Breast epithelium (tissue), 4 donors: ENCODE measurements around the gene BCL2. TPM values are rescaled to one million over a fixed set of nuclear protein-coding genes. Genes with fewer than 3 reads are reported as not detected.

ENCODE experiments used
- DNase-seq, 2 donors: peaks; one replicate each; pipeline ENCODE4 v3.0.0-alpha.2; 2019; ENCODE audit warnings: low spot score in 2 of 2
- H3K27ac ChIP-seq, 2 donors: fragments of 200-600 bp; sonication (generic) in 1 of 2; one replicate each; pipeline ENCODE4 v1.5.1; 2016 to 2019; ENCODE audit warnings: mild to moderate bottlenecking in 1 of 2
- H3K27me3 ChIP-seq, 2 donors: fragments of 200-600 bp; sonication (generic) in 1 of 2; one replicate each; pipeline versions ENCODE4 v1.5.1 to v1.6.0; 2017 to 2019; ENCODE audit warnings: control low read depth in 1 of 2, mild to moderate bottlenecking in 1 of 2
- H3K36me3 ChIP-seq: fragments of 200-600 bp; one replicate; pipeline ENCODE4 v1.5.1; 2019
- H3K4me1 ChIP-seq, 2 donors: fragments of 200-600 bp; sonication (generic); one replicate each; pipeline ENCODE4 v1.5.1; 2016 to 2019; ENCODE audit warnings: control low read depth in 1 of 2
- H3K4me3 ChIP-seq, 3 donors: fragments of 200-600 bp; sonication (generic); 1 replicate in 2 of 3; 2 replicates in 1 of 3; pipeline ENCODE4 v1.5.1; 2016 to 2019; ENCODE audit warnings: mild to moderate bottlenecking in 3 of 3, moderate library complexity in 2 of 3
- H3K9me3 ChIP-seq, 2 donors: fragments of 200-600 bp; sonication (generic) in 1 of 2; one replicate each; pipeline ENCODE4 v1.5.1; 2016 to 2019; ENCODE audit warnings: control low read depth in 1 of 2
- CTCF ChIP-seq, 3 donors: fragments of 450-650 bp; IDR thresholded peaks; one replicate each; pipeline ENCODE4 v1.5.1; 2016 to 2017; ENCODE audit warnings: antibody characterized with exemption in 3 of 3, mild to moderate bottlenecking in 3 of 3, moderate library complexity in 3 of 3
- POLR2A ChIP-seq: fragments of 450-650 bp; IDR thresholded peaks from one replicate; pipeline ENCODE4 v1.6.1; 2016; ENCODE audit warnings: antibody characterized with exemption, mild to moderate bottlenecking, moderate library complexity
- POLR2AphosphoS5 ChIP-seq, 3 donors: sonication (generic); formaldehyde crosslinking; IDR thresholded peaks; one replicate each; pipeline ENCODE4 v1.6.1; 2017; ENCODE audit warnings: antibody characterized with exemption in 3 of 3
- intact Hi-C: fragments of 100-400 bp; cut with DNase I; formaldehyde crosslinking; loops from one replicate; pipeline ENCODE4 v1.15.1; 2023; ENCODE audit warnings: low total_unique reads
- total RNA-seq, 3 donors: library from RNA; depleted of rRNA; stranded (reverse); fragments of >200 nt; gene quantifications; one replicate each; pipeline ENCODE4 v1.1.0, GENCODE V29; 2016

Gene BCL2
- total RNA-seq, 3 donors from 2014 or later: 41.3 to 82.5 (median 43.6) TPM

GRCh38 chr18:63208676-63209075 lies 110.9 kb downstream of the BCL2 start:
- intact Hi-C loops: no loop called here
- Histone ChIP-seq H3K36me3 (no peaks in the 10 kb centered on the region), H3K4me1 (no peaks in the 10 kb centered on the region), H3K27me3 (no peaks in the 10 kb centered on the region), H3K27ac (peak overlapping the region; percentile 33 to 38), H3K4me3 (no peak overlapping the region), H3K9me3 (no peaks in the 10 kb centered on the region)
- DNase-seq: no peak
- TF ChIP-seq POLR2AphosphoS5 (IDR thresholded peaks at IDR 0.05) (no peak), CTCF (IDR thresholded peaks at IDR 0.05) (no peak), POLR2A (no peak)

GRCh38 chr18:63207835-63208234 lies 111.7 kb downstream of the BCL2 start:
- Histone ChIP-seq H3K4me1 (no peaks in the 10 kb centered on the region), H3K9me3 (no peaks in the 10 kb centered on the region), H3K4me3 (no peak overlapping the region), H3K27ac (peak overlapping the region; percentile 33 to 38), H3K27me3 (no peaks in the 10 kb centered on the region), H3K36me3 (no peaks in the 10 kb centered on the region)
- intact Hi-C loops: no loop called here
- TF ChIP-seq CTCF (IDR thresholded peaks at IDR 0.05): no peak
- TF ChIP-seq POLR2A: no peak
- no peak for TF ChIP-seq POLR2AphosphoS5 (IDR thresholded peaks at IDR 0.05)
- no peak for DNase-seq

- H3K27me3 ChIP-seq: no peaks in the 10 kb centered on the region
- TF ChIP-seq POLR2A: no peak
- TF ChIP-seq POLR2AphosphoS5 (IDR thresholded peaks at IDR 0.05): no peak
- no peak for TF ChIP-seq CTCF (IDR thresholded peaks at IDR 0.05)
- no peak for DNase-seq
- no peaks in the 10 kb centered on the region for H3K36me3 ChIP-seq
- H3K27ac ChIP-seq: peak overlapping the region; percentile 12 to 30
- intact Hi-C loops: no loop called here
- no peaks in the 10 kb centered on the region for H3K9me3 ChIP-seq
- no peak overlapping the region for H3K4me3 ChIP-seq
- no peaks in the 10 kb centered on the region for H3K4me1 ChIP-seq
Measured at GRCh38 chr18:63207143-63207790, 112.3 kb downstream of the BCL2 start.

- Histone ChIP-seq H3K4me1 (no peaks in the 10 kb centered on the region), H3K27ac (peak overlapping the region in 1 of 2 donors; percentile 12)
- intact Hi-C loops: no loop called here
Measured at GRCh38 chr18:63206433-63207142, 113.0 kb downstream of the BCL2 start.

More at GRCh38 chr18:63206433-63207142, 113.0 kb downstream of the BCL2 start:
- Histone ChIP-seq H3K9me3 (no peaks in the 10 kb centered on the region), H3K4me3 (no peak overlapping the region), H3K27me3 (no peaks in the 10 kb centered on the region), H3K36me3 (no peaks in the 10 kb centered on the region)
- DNase-seq: no peak
- no peak for TF ChIP-seq CTCF (IDR thresholded peaks at IDR 0.05)
- no peak for TF ChIP-seq POLR2A
- TF ChIP-seq POLR2AphosphoS5 (IDR thresholded peaks at IDR 0.05): no peak
